ENCODE results near the gene STPG3. TPM values are rescaled to one million over a fixed set of nuclear protein-coding genes. Genes with fewer than 3 reads are reported as not detected.

STPG3 gene
- total RNA-seq, 2 donors from 2014 or later = not detected

DNA sequence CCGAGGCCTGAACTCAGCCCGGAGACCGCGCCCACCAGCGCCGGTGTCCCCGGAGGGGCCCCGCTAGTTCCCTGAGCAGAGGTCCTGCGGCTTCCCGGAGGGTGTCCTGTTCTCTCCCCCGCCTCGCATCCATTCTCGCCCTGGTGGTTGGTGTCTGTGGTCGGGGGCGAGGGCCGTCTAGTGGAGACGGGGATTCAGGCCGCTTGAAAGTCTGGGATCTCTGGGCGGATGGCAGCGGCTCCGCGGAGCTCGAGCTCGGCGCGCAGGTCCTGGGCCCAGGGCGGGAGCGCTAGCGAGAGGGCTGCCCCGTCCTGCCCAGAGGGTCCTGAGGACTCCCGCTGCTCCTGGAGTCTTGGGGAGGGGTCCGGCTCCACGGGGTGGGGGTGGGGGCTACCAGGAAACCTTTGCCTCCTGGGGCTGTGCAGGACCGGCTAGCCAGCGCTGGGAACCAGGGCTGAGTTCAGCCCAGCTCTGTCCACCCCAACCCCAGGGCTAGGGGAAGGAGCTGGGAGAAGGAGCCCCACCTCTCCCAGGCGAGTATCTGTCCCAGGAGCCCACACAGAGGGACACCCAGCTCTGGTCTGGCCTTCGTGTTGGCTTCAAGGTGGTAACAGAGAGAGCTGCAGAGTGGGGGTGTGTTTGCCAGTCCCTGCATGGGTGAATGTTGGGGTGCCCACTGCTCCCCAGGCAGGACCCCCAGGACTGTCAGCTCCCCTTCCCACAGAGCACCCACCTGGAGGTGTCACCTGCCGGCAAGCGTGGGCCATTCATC is 30.4 kb downstream of the STPG3 start:
- no peak overlapping the region for H3K9ac ChIP-seq (ENCODE audit: low read depth in 2 of 2, low read length in 2 of 2)
- H3K4me3 ChIP-seq = no peak overlapping the region
- no peaks in the 10 kb centered on the region for H3K36me3 ChIP-seq
- no peak for DNase-seq
- H3K9me3 ChIP-seq = no peaks in the 10 kb centered on the region
- TF ChIP-seq, protein P1, sequence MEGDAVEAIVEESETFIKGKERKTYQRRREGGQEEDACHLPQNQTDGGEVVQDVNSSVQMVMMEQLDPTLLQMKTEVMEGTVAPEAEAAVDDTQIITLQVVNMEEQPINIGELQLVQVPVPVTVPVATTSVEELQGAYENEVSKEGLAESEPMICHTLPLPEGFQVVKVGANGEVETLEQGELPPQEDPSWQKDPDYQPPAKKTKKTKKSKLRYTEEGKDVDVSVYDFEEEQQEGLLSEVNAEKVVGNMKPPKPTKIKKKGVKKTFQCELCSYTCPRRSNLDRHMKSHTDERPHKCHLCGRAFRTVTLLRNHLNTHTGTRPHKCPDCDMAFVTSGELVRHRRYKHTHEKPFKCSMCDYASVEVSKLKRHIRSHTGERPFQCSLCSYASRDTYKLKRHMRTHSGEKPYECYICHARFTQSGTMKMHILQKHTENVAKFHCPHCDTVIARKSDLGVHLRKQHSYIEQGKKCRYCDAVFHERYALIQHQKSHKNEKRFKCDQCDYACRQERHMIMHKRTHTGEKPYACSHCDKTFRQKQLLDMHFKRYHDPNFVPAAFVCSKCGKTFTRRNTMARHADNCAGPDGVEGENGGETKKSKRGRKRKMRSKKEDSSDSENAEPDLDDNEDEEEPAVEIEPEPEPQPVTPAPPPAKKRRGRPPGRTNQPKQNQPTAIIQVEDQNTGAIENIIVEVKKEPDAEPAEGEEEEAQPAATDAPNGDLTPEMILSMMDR (IDR thresholded peaks at IDR 0.05) = no peak
- intact Hi-C loops (cut with DNase I) = no loop called here
- H3K4me1 ChIP-seq = peaks cover 12% of the 10 kb centered on the region
- no peak overlapping the region for H3K27ac ChIP-seq
- no peaks in the 10 kb centered on the region for H3K27me3 ChIP-seq

DNA sequence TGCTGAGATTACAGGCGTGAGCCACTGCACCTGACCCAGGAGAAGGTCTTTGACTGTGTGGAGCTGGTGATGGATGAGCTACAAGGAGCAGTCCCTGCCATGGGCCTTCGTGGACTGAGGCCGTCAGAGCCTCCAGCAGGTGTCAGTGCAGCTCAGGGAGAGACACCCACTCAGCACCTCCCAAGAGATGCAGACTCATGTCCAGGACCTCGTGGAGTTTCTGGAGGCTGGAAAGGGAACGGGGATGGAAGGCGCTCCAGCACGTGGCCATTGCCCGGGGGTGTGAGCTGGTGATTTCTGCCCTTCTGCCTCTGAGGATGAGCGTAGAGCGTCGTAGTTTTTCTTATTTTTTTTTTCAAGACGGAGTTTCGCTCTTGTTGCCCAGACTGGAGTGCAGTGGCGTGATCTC is 35.9 kb downstream of the STPG3 start:
- no peaks in the 10 kb centered on the region for H3K9me3 ChIP-seq
- TF ChIP-seq, protein P1 (IDR thresholded peaks at IDR 0.05) = peak; percentile 48
- intact Hi-C loops (cut with DNase I) = loop anchor here (2.0 to 5.0 kb wide), 2 partner anchors 120 to 240 kb away; no protein-coding TSS in a partner anchor
- peak; percentile 78 for DNase-seq
- no peaks in the 10 kb centered on the region for H3K36me3 ChIP-seq
- no peaks in the 10 kb centered on the region for H3K4me1 ChIP-seq
- H3K27me3 ChIP-seq = no peaks in the 10 kb centered on the region
- H3K27ac ChIP-seq = no peak overlapping the region
- no peak overlapping the region for H3K9ac ChIP-seq (ENCODE audit: low read depth in 2 of 2, low read length in 2 of 2)
- no peak overlapping the region for H3K4me3 ChIP-seq

DNA sequence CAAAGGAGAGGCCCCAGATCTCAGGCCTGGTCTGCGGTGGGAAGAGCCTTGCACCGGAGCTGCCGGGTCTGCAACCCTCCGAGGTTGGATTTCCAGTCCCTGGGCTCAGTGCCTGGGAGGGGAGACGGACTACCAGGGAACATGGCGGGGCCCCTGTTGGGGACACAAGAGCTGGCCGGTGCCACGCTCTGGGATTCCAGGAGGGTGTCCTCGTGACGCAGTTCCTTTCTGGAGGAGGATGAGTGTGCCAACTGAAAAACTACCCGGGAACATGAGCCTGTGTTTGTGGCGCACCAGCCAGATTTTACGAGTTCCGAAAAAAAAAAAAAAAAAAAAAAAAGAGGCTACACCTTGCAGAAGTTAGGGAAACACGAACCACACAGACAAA is 42.0 kb downstream of the STPG3 start:
- H3K9ac ChIP-seq (ENCODE audit: low read depth in 2 of 2, low read length in 2 of 2) = peak overlapping the region in 1 of 2 donors; percentile 38
- H3K9me3 ChIP-seq = no peaks in the 10 kb centered on the region
- DNase-seq = peak; percentile 35
- peak overlapping the region; percentile 97 for H3K27ac ChIP-seq
- TF ChIP-seq, protein P1 (IDR thresholded peaks at IDR 0.05) = no peak
- no peaks in the 10 kb centered on the region for H3K36me3 ChIP-seq
- no peaks in the 10 kb centered on the region for H3K4me1 ChIP-seq
- intact Hi-C loops (cut with DNase I) = no loop called here
- peaks cover 4% of the 10 kb centered on the region for H3K27me3 ChIP-seq
- H3K4me3 ChIP-seq = no peak overlapping the region

DNA sequence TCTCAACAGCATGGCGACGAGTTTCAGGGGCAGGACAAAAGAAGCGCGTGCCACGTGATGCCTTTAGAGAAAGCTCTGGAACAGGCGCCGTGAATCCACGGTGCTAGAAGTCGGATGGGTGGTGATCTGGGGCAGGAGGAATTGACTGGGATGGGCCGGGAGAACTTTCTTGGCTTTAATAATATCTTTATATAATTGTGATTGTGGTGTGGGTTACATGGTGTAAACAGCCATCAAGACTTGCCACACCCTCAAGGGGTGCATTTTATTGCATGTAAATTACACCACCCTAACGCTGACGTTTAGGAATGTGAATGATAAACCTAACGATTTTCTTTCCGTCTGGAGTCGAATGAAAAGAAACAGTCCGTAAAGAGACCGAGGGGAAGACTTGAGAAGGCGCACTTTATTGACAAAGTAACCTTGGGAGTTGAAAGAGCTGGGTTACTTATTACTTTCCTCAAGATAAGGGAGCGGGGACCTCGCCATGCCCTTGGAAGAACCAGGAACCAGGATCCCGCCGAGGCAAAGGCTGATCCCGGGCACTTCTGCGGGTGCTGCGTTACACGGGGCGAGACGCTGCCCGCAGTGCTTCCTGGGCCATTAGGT is 42.5 kb downstream of the STPG3 start:
- TF ChIP-seq, protein P1 (IDR thresholded peaks at IDR 0.05) = no peak
- Histone ChIP-seq H3K9ac (ENCODE audit: low read depth in 2 of 2, low read length in 2 of 2) (peak overlapping the region in 1 of 2 donors; percentile 69), H3K36me3 (no peaks in the 10 kb centered on the region), H3K27me3 (peaks cover 9% of the 10 kb centered on the region), H3K27ac (peak overlapping the region; percentile 97), H3K4me3 (no peak overlapping the region), H3K9me3 (no peaks in the 10 kb centered on the region), H3K4me1 (no peaks in the 10 kb centered on the region)
- DNase-seq = peak; percentile 89
- intact Hi-C loops (cut with DNase I) = no loop called here

- H3K36me3 ChIP-seq = no peaks in the 10 kb centered on the region
- H3K4me3 ChIP-seq = no peak overlapping the region
- peaks cover 14% of the 10 kb centered on the region for H3K27me3 ChIP-seq
- DNase-seq = peak; percentile 76
- H3K9me3 ChIP-seq = no peaks in the 10 kb centered on the region
- TF ChIP-seq, protein P1 (IDR thresholded peaks at IDR 0.05) = no peak
- peak overlapping the region; percentile 97 for H3K27ac ChIP-seq
- H3K4me1 ChIP-seq = no peaks in the 10 kb centered on the region
- H3K9ac ChIP-seq (ENCODE audit: low read depth in 2 of 2, low read length in 2 of 2) = peak overlapping the region; percentile 69 to 81
- intact Hi-C loops (cut with DNase I) = no loop called here
These were observed 43.1 kb downstream of the STPG3 start for GRCh38 chr9:137294091-137294680.
